HG03378 (cell line): ENCODE measurements around the gene PIR.

Experiments used
- ATAC-seq: cut with Tn5 transposase; IDR thresholded peaks from one replicate; pipeline ENCODE4 v1.9.1; 2021; ENCODE audit warnings: mild to moderate bottlenecking, moderate library complexity; ENCODE audit not compliant: unreplicated experiment

The PIR gene

GRCh38 chrX:15492469-15492868, 664 bp downstream of the PIR start:
- ATAC-seq: no peak

DNA sequence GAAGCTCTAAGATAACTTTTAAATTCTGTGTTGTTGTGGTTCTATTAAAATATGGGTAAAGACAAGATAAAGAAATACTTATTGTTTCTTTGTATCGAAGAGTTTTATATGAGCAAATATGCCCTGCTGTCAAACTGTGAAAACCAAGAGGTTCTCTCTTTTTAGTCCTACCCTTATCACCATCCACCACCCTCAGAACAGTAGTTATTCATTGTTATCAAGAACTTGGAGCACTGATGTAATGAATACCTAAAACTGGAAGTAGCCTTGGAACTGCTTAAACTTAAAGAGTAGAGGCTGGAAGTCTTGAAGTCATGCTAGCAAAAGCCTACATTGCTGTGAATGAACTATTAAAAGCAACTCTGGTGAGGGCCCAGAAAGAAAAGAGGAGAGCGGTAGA, 9.2 kb downstream of the PIR start:
- no peak for ATAC-seq

GRCh38 chrX:15475486-15475885, 17.6 kb downstream of the PIR start:
- ATAC-seq: no peak

- ATAC-seq: no peak
Observed at GRCh38 chrX:15475021-15475420, 18.1 kb downstream of the PIR start.

DNA sequence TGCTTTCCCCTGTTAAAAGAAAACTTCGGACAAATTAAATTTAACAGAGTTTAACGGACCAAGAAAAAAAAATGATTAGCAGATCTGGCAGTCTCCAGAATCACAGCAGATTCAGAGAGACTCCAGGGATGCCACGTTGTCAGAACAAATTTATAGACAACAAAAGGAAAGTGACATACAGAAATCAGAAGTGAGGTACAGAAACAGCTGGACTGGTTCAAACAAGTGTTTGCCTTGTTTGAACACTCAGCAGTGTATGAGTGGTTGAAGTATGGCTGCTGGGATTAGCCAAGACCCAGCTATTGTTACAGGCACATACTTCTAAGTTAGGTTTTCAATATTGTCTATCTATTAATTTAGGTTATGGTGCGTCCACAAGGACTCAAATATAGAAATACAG, 19.1 kb downstream of the PIR start:
- no peak for ATAC-seq

DNA sequence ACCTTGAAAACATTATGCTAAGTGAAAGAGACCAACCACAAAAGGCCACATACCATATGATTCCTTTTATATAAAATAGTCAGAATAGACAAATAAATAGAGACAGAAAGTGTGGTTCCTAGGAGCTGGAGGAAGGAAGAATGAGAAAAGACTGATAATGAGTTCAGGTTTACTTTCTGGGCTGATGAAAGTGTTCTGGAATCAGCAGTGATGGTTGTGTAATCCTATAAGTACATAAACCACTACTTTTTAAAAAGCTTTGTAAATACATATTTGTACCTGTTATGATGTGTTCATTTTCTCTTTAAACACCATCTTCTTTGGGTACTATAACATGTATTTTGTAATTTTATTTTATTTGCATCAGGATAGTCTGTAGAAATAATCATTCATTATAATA, 20.6 kb downstream of the PIR start:
- no peak for ATAC-seq

DNA sequence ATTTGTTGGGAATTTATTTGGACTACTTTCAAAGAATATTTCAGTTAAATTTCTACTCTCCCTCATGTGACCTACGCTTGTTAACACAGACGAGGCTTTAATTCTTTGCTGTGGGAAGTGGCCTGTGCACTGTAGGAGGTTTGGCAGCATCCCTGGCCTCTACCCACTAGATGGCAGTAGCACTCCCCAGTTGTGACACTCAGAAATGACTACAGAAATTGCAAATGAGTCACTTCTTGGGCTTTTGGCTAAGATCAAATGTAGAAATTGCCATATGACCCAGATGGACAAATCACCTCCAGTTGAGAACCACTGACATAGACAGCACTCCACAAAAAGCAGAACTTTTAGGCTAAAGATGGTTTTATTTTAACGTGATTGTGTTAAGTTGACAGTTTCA, 22.1 kb downstream of the PIR start:
- peak; percentile 78 for ATAC-seq

DNA sequence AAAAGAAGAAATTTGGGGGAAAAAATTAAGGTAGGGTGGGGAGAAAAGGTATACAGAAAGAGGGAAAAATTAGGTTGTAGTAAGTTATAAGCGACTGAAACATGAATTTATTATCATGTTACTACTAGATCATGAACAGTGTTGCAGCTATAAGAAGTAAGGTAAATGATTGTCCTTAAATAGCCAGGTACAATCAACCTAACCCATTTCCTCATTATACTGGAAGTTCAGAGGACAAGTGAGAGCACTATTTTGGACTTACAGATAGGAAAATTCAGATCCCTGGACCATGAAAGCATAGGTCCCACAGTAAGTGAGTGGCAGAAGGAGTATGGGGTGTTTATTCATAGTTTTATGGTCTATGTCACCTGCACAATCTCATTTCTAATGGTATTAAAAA, 23.5 kb downstream of the PIR start:
- no peak for ATAC-seq

DNA sequence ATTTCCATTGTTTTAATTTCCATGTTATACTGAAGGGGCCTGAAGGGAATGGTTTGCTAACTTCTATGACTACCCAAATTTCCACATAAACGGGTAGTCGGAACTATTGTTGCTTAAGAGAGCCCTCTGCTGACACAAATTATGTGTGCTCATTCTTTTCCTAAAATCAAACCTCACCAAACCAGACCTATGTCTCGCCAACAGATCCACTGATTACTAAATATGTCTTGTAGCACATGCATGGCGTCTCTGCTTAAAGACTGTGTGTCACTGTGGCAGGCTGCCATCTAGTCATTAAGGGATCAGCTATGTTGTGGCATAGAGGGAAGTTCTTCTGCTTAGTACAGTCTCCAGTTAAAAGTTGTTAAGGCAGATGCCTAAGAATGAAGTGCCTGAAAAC, 25.1 kb downstream of the PIR start:
- no peak for ATAC-seq

GRCh38 chrX:15465896-15466651, 27.1 kb downstream of the PIR start:
- ATAC-seq: no peak

DNA sequence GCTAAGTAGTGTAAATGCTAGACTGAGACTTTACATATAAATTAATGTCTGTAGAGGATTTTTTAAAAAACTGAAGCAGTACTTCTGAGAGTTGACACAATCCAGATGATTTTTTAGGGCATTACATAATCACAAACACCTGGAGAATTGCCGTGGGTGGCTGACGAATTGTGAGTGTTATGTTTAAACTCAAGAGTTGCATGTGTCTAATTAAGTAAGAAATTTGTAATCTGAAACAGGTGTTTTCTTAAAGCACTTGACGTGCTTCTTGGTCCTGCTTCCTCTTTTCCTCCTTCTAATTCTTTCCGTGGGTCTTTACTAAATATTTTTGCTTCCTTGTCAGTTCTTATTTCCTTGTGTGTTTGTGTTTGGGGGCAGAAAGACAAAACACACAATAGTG, 27.8 kb downstream of the PIR start:
- peak; percentile 72 for ATAC-seq

GRCh38 chrX:15464704-15465103, 28.4 kb downstream of the PIR start:
- no peak for ATAC-seq

DNA sequence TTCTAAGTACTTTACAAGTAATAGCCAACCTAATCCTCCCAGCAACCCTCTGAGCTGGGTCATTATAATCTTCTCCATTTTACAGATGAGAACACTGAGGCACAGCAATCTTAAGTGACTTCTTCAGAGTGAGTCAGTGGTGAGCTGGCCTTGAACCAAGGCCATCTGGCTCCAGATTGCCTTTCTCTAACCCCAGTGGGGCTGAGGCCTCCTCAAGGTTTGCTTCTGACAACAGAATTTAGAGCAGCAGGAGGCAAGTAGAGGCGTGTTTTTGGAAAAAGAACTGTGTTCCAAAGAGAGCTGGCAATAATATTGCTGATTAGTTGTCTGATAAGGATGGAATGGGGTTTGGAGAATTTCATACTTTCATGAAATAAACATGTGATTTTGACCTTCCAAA, 41.2 kb downstream of the PIR start:
- ATAC-seq: no peak

GRCh38 chrX:15448010-15448639, 45.0 kb downstream of the PIR start:
- ATAC-seq: no peak

GRCh38 chrX:15441464-15441863, 51.7 kb downstream of the PIR start:
- no peak for ATAC-seq

- peak; percentile 92 for ATAC-seq
Observed at GRCh38 chrX:15438332-15438731, 54.8 kb downstream of the PIR start.

DNA sequence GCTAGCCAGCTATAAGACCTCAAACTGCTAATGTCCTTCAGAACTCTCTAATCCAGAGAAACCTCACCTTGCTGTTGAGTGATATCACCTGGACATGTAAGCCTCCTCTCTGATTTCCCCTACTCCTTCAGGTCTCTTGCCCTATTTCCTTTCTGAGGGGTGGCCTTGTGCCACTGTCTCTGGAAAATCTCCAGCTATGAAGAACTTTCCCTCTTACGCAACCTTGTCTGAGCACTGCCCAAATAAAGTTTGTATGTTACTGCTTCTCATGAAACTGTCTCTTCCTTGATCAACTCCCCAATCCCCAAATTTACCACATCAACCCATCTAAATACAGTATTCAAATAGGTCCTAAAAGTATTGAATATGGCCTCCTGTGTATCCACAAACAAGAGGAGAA, 55.4 kb downstream of the PIR start:
- ATAC-seq: no peak

DNA sequence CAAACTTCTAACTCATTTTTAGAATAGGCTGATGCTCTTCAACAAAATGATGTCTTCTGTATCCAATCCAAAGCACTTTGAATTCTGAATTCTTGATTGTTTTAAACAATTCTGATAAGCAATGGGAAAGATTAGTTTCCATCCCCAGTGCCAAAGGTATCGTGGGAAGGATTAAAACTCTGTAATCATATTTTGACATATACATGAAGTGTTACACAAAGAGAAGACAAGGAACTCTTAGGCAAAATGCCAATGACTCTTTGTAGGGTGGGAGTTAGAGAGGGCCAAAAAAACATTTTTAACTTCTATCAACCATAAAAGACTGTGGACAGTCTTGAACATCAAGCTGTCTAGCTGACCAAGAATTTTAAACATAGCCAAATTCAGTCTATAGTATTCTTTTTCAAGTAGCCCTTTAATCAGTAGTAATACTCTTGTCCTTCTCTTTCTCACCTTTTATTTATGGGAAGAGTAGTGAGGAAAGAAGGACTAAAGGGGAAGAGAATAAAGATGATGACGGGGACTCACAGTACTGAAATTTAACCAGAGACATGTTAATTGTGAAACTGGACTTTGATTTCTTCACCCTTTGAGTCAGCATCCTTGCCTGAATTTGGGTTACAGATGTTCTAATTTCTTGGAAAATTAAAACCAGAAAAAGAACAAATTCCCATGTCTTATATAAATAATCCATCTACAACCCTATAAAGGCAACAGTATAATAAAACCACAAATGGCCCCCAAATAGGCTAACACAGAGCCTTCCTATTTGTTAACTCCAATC, 57.1 kb downstream of the PIR start:
- no peak for ATAC-seq

DNA sequence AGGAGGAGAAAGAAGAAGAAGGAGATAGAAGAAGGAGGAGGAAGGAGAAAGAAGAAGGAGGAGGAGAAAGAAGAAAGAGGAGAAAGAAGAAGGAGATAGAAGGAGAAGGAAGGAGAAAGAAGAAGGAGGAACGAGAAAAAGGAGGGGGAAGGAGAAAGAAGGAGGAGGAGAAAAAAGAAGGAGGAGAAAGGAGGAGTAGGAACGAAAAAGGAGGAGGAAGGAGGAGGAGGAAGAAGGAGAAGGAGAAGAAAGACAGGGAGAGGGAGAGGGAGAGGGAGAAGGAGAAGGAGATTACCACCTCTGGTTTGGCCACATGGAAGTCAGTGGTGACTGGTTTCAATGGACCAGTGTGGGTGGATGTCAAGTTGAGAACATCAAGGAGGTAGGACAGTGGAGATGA, 58.9 kb downstream of the PIR start:
- ATAC-seq: no peak

- ATAC-seq: no peak
Observed at GRCh38 chrX:15430584-15430983, 62.5 kb downstream of the PIR start.

DNA sequence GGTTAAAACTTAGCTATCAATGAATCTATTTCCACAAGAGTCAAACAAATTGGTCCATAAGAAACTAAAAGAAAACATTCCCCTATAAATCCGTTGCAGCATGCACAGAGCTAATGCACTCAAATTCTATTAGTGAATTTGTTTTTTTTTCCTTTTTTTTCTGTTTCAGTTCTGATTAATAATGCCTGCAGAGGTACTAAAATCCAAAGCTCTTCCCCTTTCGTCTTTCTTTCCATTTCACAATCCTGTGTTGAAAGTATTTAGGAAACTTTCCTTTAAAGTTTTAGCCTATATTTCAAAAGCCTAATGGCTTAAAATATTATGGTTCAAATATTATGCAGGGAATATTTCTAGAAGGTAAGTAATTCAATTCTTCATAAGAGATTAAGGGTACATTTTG, 63.1 kb downstream of the PIR start:
- ATAC-seq: no peak

- no peak for ATAC-seq
Observed at GRCh38 chrX:15425024-15425423, 68.1 kb downstream of the PIR start.
